Measurements from ENCODE around the gene AVPR2. TPM values are rescaled to one million over a fixed set of nuclear protein-coding genes. Genes with fewer than 3 reads are reported as not detected.

Gene AVPR2
- total RNA-seq, 1 experiment from 2014 or later = not detected

- DNase-seq (ENCODE audit: low read depth) = no peak
Observed at GRCh38 chrX:153951683-153952372, 47.4 kb downstream of the AVPR2 start.

- DNase-seq (ENCODE audit: low read depth) = no peak
Observed at GRCh38 chrX:153952373-153953026, 48.0 kb downstream of the AVPR2 start.

- DNase-seq (ENCODE audit: low read depth) = peak; percentile 63
Observed at GRCh38 chrX:153953342-153953830, 48.9 kb downstream of the AVPR2 start.

GRCh38 chrX:153953892-153954557 is 49.6 kb downstream of the AVPR2 start:
- DNase-seq (ENCODE audit: low read depth) = no peak

GRCh38 chrX:153954558-153955227 is 50.2 kb downstream of the AVPR2 start:
- no peak for DNase-seq (ENCODE audit: low read depth)

- no peak for DNase-seq (ENCODE audit: low read depth)
Observed at GRCh38 chrX:153955228-153955732, 50.8 kb downstream of the AVPR2 start.

- no peak for DNase-seq (ENCODE audit: low read depth)
Observed at GRCh38 chrX:153956044-153956907, 51.8 kb downstream of the AVPR2 start.

Other genes starting within 250 kb of the AVPR2 start
- gene PNCK, start 230.9 kb upstream of the AVPR2 start, total RNA-seq (2014; rRNA removed; shearing (Covaris generic)) = not detected in 2 replicates
- gene SLC6A8, start 216.7 kb upstream of the AVPR2 start, total RNA-seq (2014; rRNA removed; shearing (Covaris generic)) = 6.3 and 7.5 TPM in 2 replicates
- 146 and 203 TPM in 2 replicates for gene BCAP31, start 180.3 kb upstream of the AVPR2 start, total RNA-seq (2014; rRNA removed; shearing (Covaris generic))
- gene ABCD1, start 179.8 kb upstream of the AVPR2 start, total RNA-seq (2014; rRNA removed; shearing (Covaris generic)) = 4.8 and 5.0 TPM in 2 replicates
- gene PLXNB3, start 140.4 kb upstream of the AVPR2 start, total RNA-seq (2014; rRNA removed; shearing (Covaris generic)) = 0.97 and 1.0 TPM in 2 replicates
- 0.11 and 0.54 TPM in 2 replicates for gene SRPK3, start 123.6 kb upstream of the AVPR2 start, total RNA-seq (2014; rRNA removed; shearing (Covaris generic))
- 36.9 and 41.0 TPM in 2 replicates for gene IDH3G, start 110.3 kb upstream of the AVPR2 start, total RNA-seq (2014; rRNA removed; shearing (Covaris generic))
- 81.8 and 107 TPM in 2 replicates for gene SSR4, start 110.0 kb upstream of the AVPR2 start, total RNA-seq (2014; rRNA removed; shearing (Covaris generic))
- 5.7 and 7.5 TPM in 2 replicates for gene PDZD4, start 74.1 kb upstream of the AVPR2 start, total RNA-seq (2014; rRNA removed; shearing (Covaris generic))
- 7.4 and 8.3 TPM in 2 replicates for gene L1CAM, start 18.5 kb upstream of the AVPR2 start, total RNA-seq (2014; rRNA removed; shearing (Covaris generic))
- 2.2 and 2.6 TPM in 2 replicates for gene ARHGAP4, start 21.6 kb downstream of the AVPR2 start, total RNA-seq (2014; rRNA removed; shearing (Covaris generic))
- gene NAA10, start 30.4 kb downstream of the AVPR2 start, total RNA-seq (2014; rRNA removed; shearing (Covaris generic)) = 85.9 and 128 TPM in 2 replicates
- gene RENBP, start 40.0 kb downstream of the AVPR2 start, total RNA-seq (2014; rRNA removed; shearing (Covaris generic)) = 0.11 and 0.18 TPM in 2 replicates
- 38.0 and 38.1 TPM in 2 replicates for gene HCFC1, start 67.1 kb downstream of the AVPR2 start, total RNA-seq (2014; rRNA removed; shearing (Covaris generic))
- 0.86 and 1.5 TPM in 2 replicates for gene TMEM187, start 68.1 kb downstream of the AVPR2 start, total RNA-seq (2014; rRNA removed; shearing (Covaris generic))
- gene IRAK1, start 115.2 kb downstream of the AVPR2 start, total RNA-seq (2014; rRNA removed; shearing (Covaris generic)) = 49.2 and 50.3 TPM in 2 replicates
- gene MECP2, start 193.0 kb downstream of the AVPR2 start, total RNA-seq (2014; rRNA removed; shearing (Covaris generic)) = 12.1 and 14.2 TPM in 2 replicates
- gene OPN1LW, start 239.6 kb downstream of the AVPR2 start, total RNA-seq (2014; rRNA removed; shearing (Covaris generic)) = not detected in 2 replicates

All from Daoy (cell line).